Mucosa of rectum (tissue), 2 donors: ENCODE measurements around the gene LHPP.
"Not testable (repeated sequence)": the region's sequence is repeated elsewhere in the genome, so short reads cannot be mapped to it uniquely, and the experiment has no call there.

Source experiments
- H3K27ac ChIP-seq, 2 donors: one replicate each; pipeline ENCODE4 v1.7.0; 2013; ENCODE audit warnings: inconsistent platforms in 2 of 2, low read depth in 2 of 2, low read length in 2 of 2
- H3K27me3 ChIP-seq, 2 donors: one replicate each; pipeline ENCODE4 v1.7.0; 2013; ENCODE audit warnings: low read length in 2 of 2; ENCODE audit not compliant: control insufficient read depth in 2 of 2, insufficient read depth in 2 of 2
- H3K36me3 ChIP-seq, 2 donors: one replicate each; pipeline ENCODE4 v1.7.0; 2013; ENCODE audit warnings: low read length in 2 of 2; ENCODE audit not compliant: control insufficient read depth in 2 of 2, insufficient read depth in 2 of 2
- H3K4me1 ChIP-seq, 2 donors: one replicate each; pipeline ENCODE4 v1.7.0; 2013; ENCODE audit warnings: low read length in 2 of 2, mild to moderate bottlenecking in 1 of 2; ENCODE audit not compliant: control insufficient read depth in 2 of 2, insufficient read depth in 2 of 2
- H3K4me3 ChIP-seq, 2 donors: one replicate each; pipeline ENCODE4 v1.7.0; 2013; ENCODE audit warnings: low read length in 2 of 2
- H3K9ac ChIP-seq, 2 donors: one replicate each; pipeline ENCODE4 v1.7.0; 2013; ENCODE audit warnings: low read length in 2 of 2, low read depth in 1 of 2, mild to moderate bottlenecking in 1 of 2
- H3K9me3 ChIP-seq, 2 donors: one replicate each; pipeline ENCODE4 v1.7.0; 2013; ENCODE audit warnings: low read length in 2 of 2; ENCODE audit not compliant: control insufficient read depth in 2 of 2
- donor health status: healthy.
- donor health status: Normal muscosa, but diverticular disease.

LHPP gene

DNA sequence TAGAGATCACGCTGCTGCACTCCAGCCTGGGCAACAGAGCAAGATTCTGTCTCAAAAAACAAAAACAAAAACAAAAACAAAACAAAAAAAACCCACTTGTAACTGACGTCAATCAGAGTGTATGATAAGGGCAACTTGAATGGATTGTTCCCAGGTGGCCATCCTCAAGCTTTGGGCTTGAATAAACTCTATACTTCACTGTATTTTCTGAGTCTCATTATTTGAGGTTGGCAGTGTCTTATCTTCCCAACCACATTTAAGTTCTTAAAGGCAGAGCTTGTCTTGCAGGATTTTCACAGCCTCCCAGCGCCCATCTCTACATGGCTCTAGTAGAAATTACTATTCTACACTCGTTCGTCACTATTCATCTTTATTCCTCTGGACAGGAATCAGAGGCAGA lies 37.8 kb upstream of the LHPP start:
- no peak overlapping the region for H3K9ac ChIP-seq
- H3K9me3 ChIP-seq, result no peaks in the 10 kb centered on the region
- H3K36me3 ChIP-seq, result no peaks in the 10 kb centered on the region
- H3K4me3 ChIP-seq, result no peak overlapping the region
- peaks cover 0 to 7% of the 10 kb centered on the region in 2 donors for H3K27me3 ChIP-seq
- H3K4me1 ChIP-seq, result peaks cover 3 to 6% of the 10 kb centered on the region in 2 donors
- H3K27ac ChIP-seq, result no peak overlapping the region

- H3K9ac ChIP-seq, result no peak overlapping the region
- no peaks in the 10 kb centered on the region for H3K36me3 ChIP-seq
- no peak overlapping the region for H3K27ac ChIP-seq
- H3K27me3 ChIP-seq, result peaks cover 7% of the 10 kb centered on the region in 2 donors
- H3K4me1 ChIP-seq, result peaks cover 0 to under 1% of the 10 kb centered on the region in 2 donors
- no peak overlapping the region for H3K4me3 ChIP-seq
- no peaks in the 10 kb centered on the region for H3K9me3 ChIP-seq
These were observed 36.2 kb upstream of the LHPP start for GRCh38 chr10:124425227-124425962.

GRCh38 chr10:124428207-124428777 lies 33.3 kb upstream of the LHPP start:
- Histone ChIP-seq H3K27ac (no peak overlapping the region), H3K36me3 (no peaks in the 10 kb centered on the region), H3K4me1 (no peaks in the 10 kb centered on the region), H3K9me3 (no peaks in the 10 kb centered on the region), H3K27me3 (peaks cover 3 to 7% of the 10 kb centered on the region in 2 donors), H3K4me3 (no peak overlapping the region), H3K9ac (no peak overlapping the region)

GRCh38 chr10:124429576-124429975 lies 32.0 kb upstream of the LHPP start:
- no peaks in the 10 kb centered on the region for H3K36me3 ChIP-seq

GRCh38 chr10:124430077-124430476 lies 31.5 kb upstream of the LHPP start:
- Histone ChIP-seq H3K9ac (no peak overlapping the region), H3K27ac (no peak overlapping the region), H3K4me1 (no peaks in the 10 kb centered on the region), H3K27me3 (peaks cover 0 to 7% of the 10 kb centered on the region in 2 donors), H3K36me3 (no peaks in the 10 kb centered on the region), H3K9me3 (no peaks in the 10 kb centered on the region), H3K4me3 (no peak overlapping the region)

More at GRCh38 chr10:124429576-124429975, 32.0 kb upstream of the LHPP start:
- Histone ChIP-seq H3K9me3 (no peaks in the 10 kb centered on the region), H3K27me3 (peaks cover 0 to 7% of the 10 kb centered on the region in 2 donors), H3K4me1 (no peaks in the 10 kb centered on the region), H3K27ac (no peak overlapping the region), H3K4me3 (no peak overlapping the region), H3K9ac (no peak overlapping the region)

GRCh38 chr10:124433461-124433860 lies 28.2 kb upstream of the LHPP start:
- H3K9ac ChIP-seq, result no peak overlapping the region
- H3K9me3 ChIP-seq, result no peaks in the 10 kb centered on the region
- H3K36me3 ChIP-seq, result no peaks in the 10 kb centered on the region
- peaks cover 0 to 7% of the 10 kb centered on the region in 2 donors for H3K27me3 ChIP-seq
- no peak overlapping the region for H3K27ac ChIP-seq
- no peaks in the 10 kb centered on the region for H3K4me1 ChIP-seq
- no peak overlapping the region for H3K4me3 ChIP-seq

DNA sequence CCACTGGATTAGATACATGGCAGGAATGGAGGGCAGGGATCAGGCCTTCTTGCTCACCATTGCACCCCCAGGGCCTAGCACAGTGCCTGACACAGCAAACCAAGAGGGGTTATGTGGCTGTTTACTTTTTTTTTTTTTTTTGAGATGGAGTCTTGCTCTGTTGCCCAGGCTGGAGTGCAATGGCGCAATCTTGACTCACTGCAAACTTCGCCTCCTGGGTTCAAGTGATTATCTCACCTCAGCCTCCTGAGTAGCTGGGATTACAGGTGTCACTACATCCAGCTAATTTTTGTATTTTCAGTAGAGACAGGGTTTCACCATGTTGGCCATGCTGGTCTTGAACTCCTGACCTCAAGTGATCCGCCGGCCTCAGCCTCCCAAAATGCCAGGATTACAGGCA lies 25.9 kb upstream of the LHPP start:
- not testable (repeated sequence) for H3K4me3 ChIP-seq, H3K36me3 ChIP-seq, H3K4me1 ChIP-seq, H3K27ac ChIP-seq, H3K27me3 ChIP-seq, H3K9ac ChIP-seq, H3K9me3 ChIP-seq

GRCh38 chr10:124436191-124436638 lies 25.4 kb upstream of the LHPP start:
- Histone ChIP-seq H3K9ac (no peak overlapping the region), H3K4me3 (no peak overlapping the region), H3K27ac (no peak overlapping the region), H3K36me3 (no peaks in the 10 kb centered on the region), H3K4me1 (no peaks in the 10 kb centered on the region), H3K9me3 (no peaks in the 10 kb centered on the region), H3K27me3 (no peaks in the 10 kb centered on the region)

GRCh38 chr10:124441694-124442093 lies 19.9 kb upstream of the LHPP start:
- not testable (repeated sequence) for H3K36me3 ChIP-seq, H3K4me1 ChIP-seq, H3K4me3 ChIP-seq, H3K9me3 ChIP-seq, H3K27ac ChIP-seq, H3K9ac ChIP-seq
- peaks cover 9 to 10% of the 10 kb centered on the region in 2 donors for H3K27me3 ChIP-seq

- Histone ChIP-seq H3K27me3 (peaks cover 40 to 50% of the 10 kb centered on the region in 2 donors), H3K27ac (no peak overlapping the region), H3K36me3 (no peaks in the 10 kb centered on the region), H3K9me3 (no peaks in the 10 kb centered on the region), H3K9ac (no peak overlapping the region), H3K4me1 (peaks cover 3 to 8% of the 10 kb centered on the region in 2 donors), H3K4me3 (no peak overlapping the region)
These were observed 14.5 kb upstream of the LHPP start for GRCh38 chr10:124446830-124447750.
